H1 (cell line): Measurements from ENCODE around the gene CHRNA3. TPM values are rescaled to one million over a fixed set of nuclear protein-coding genes. Genes with fewer than 3 reads are reported as not detected.

Experiments
- CTCF ChIA-PET: fragments of 300-600 bp; sonication (Branson Sonifier 250); formaldehyde crosslinking; loops from one replicate; lab custom pipeline; 2021; ENCODE audit not compliant: partially characterized antibody; lab: Charles Lee
- POLR2A ChIA-PET: fragments of 300-600 bp; sonication (Branson Sonifier 250); formaldehyde crosslinking; loops from one replicate; lab custom pipeline; 2021; ENCODE audit warnings: inconsistent platforms; ENCODE audit not compliant: partially characterized antibody; lab: Charles Lee
- DNase-seq, 2 experiments: peaks; one replicate each; pipeline versions ENCODE4 v3.0.0 to v3.0.0-alpha.2; 2010 to 2022; ENCODE audit warnings: low spot score in 2 of 2, low read depth in 1 of 2, mixed read lengths in 1 of 2
- FAIRE-seq: peaks from 2 replicates; lab custom pipeline; 2011; peaks lifted over from hg19 to GRCh38; lab: Jason Lieb, UNC
- H2AFZ ChIP-seq: 2 replicates; pipeline ENCODE4 v1.8.1; 2012; ENCODE audit warnings: low read length, inconsistent platforms
- H2AK5ac ChIP-seq: 2 replicates; pipeline ENCODE4 v1.6.1; 2013; ENCODE audit warnings: low read depth, low read length
- H2BK120ac ChIP-seq: replicated peaks from 2 replicates; pipeline ENCODE3; 2013; ENCODE audit warnings: low read depth, low read length, inconsistent platforms
- H2BK12ac ChIP-seq: 2 replicates; pipeline ENCODE4 v1.6.1; 2013; ENCODE audit warnings: low read depth, low read length
- H2BK15ac ChIP-seq: 2 replicates; pipeline ENCODE4 v1.6.1; 2013; ENCODE audit warnings: low read length
- H2BK20ac ChIP-seq: 2 replicates; pipeline ENCODE4 v1.6.1; 2013; ENCODE audit warnings: low read length
- H2BK5ac ChIP-seq: 2 replicates; pipeline ENCODE4 v1.6.1; 2013; ENCODE audit warnings: low read depth, low read length
- H3K14ac ChIP-seq: 2 replicates; pipeline ENCODE4 v1.6.1; 2013; ENCODE audit warnings: inconsistent platforms; ENCODE audit not compliant: insufficient read length
- H3K18ac ChIP-seq: 2 replicates; pipeline ENCODE4 v1.6.1; 2013; ENCODE audit warnings: low read length; ENCODE audit errors: extremely low read depth
- H3K23ac ChIP-seq: 2 replicates; pipeline ENCODE4 v1.6.1; 2013; ENCODE audit warnings: inconsistent platforms; ENCODE audit not compliant: insufficient read length
- H3K23me2 ChIP-seq: 2 replicates; pipeline ENCODE4 v1.6.1; 2013; ENCODE audit warnings: low read depth, low read length
- H3K27ac ChIP-seq: 2 replicates; pipeline ENCODE4 v1.6.1; 2011; ENCODE audit warnings: low read depth, low read length, inconsistent platforms
- H3K27me3 ChIP-seq, 4 experiments: replicated peaks in 1 of 4; 1 replicate in 1 of 4; 2 replicates in 3 of 4; pipeline versions ENCODE4 v1.6.1 to v1.8.1; 2011 to 2013; ENCODE audit warnings: low read length in 3 of 4, mild to moderate bottlenecking in 3 of 4, inconsistent platforms in 2 of 4, mixed read lengths in 2 of 4, moderate library complexity in 1 of 4; ENCODE audit not compliant: control insufficient read depth in 3 of 4, insufficient read depth in 3 of 4; ENCODE audit errors: extremely low read depth in 1 of 4
- H3K36me3 ChIP-seq, 4 experiments: 2 replicates each; pipeline versions ENCODE4 v1.6.1 to v1.8.1; 2011 to 2013; ENCODE audit warnings: mild to moderate bottlenecking in 4 of 4, low read length in 3 of 4, moderate library complexity in 2 of 4, control low read depth in 1 of 4, inconsistent platforms in 1 of 4; ENCODE audit not compliant: insufficient read depth in 4 of 4, control insufficient read depth in 2 of 4
- H3K4ac ChIP-seq: replicated peaks from 2 replicates; pipeline ENCODE3; 2013; ENCODE audit warnings: low read length, low read depth, mixed read lengths, inconsistent platforms; ENCODE audit not compliant: insufficient read length
- H3K4me1 ChIP-seq, 4 experiments: replicated peaks in 1 of 4; 1 replicate in 1 of 4; 2 replicates in 3 of 4; pipeline versions ENCODE4 v1.6.1 to v1.8.1; 2011 to 2013; ENCODE audit warnings: low read length in 3 of 4, inconsistent platforms in 2 of 4, mixed read lengths in 1 of 4; ENCODE audit not compliant: insufficient read depth in 4 of 4, control insufficient read depth in 3 of 4
- H3K4me2 ChIP-seq, 2 experiments: 2 replicates each; pipeline versions ENCODE4 v1.6.1 to v1.8.1; 2011 to 2013; ENCODE audit warnings: low read depth in 2 of 2, low read length in 2 of 2, control low read depth in 1 of 2, inconsistent platforms in 1 of 2, mild to moderate bottlenecking in 1 of 2; ENCODE audit not compliant: insufficient read depth in 1 of 2
- H3K4me3 ChIP-seq, 4 experiments: fragments of 200-600, 300-600 bp in 1 of 4; sonication (generic), shearing (Covaris generic), sonication (Bioruptor Twin) in 1 of 4; 2 replicates each; pipeline versions ENCODE4 v1.5.1 to v1.8.1; 2011 to 2016; ENCODE audit warnings: low read length in 4 of 4, low read depth in 3 of 4, control low read depth in 2 of 4, inconsistent platforms in 2 of 4, mild to moderate bottlenecking in 2 of 4, mixed read lengths in 1 of 4, moderate library complexity in 1 of 4; ENCODE audit not compliant: insufficient read depth in 2 of 4; ENCODE audit errors: extremely low read depth in 1 of 4
- H3K56ac ChIP-seq: replicated peaks from 2 replicates; pipeline ENCODE3; 2013; ENCODE audit warnings: low read depth, mild to moderate bottlenecking, mixed read lengths, low read length, inconsistent platforms; ENCODE audit not compliant: insufficient read length
- H3K79me1 ChIP-seq: 2 replicates; pipeline ENCODE4 v1.6.1; 2013; ENCODE audit warnings: low read depth, low read length, control low read depth
- H3K79me2 ChIP-seq, 2 experiments: 2 replicates each; pipeline versions ENCODE4 v1.6.1 to v1.8.1; 2012 to 2013; ENCODE audit warnings: low read length in 2 of 2, mild to moderate bottlenecking in 2 of 2, inconsistent platforms in 1 of 2; ENCODE audit not compliant: insufficient read depth in 2 of 2, control insufficient read depth in 1 of 2
- H3K9ac ChIP-seq, 4 experiments: replicated peaks in 1 of 4; 1 replicate in 1 of 4; 2 replicates in 3 of 4; pipeline versions ENCODE4 v1.6.1 to v1.8.1; 2011 to 2013; ENCODE audit warnings: low read depth in 3 of 4, low read length in 3 of 4, control low read depth in 2 of 4, mild to moderate bottlenecking in 2 of 4, moderate library complexity in 2 of 4, inconsistent platforms in 1 of 4; ENCODE audit errors: extremely low read depth in 1 of 4
- H3K9me3 ChIP-seq, 2 experiments: 2 replicates each; pipeline versions ENCODE4 v1.6.1 to v1.8.1; 2012 to 2013; ENCODE audit warnings: mild to moderate bottlenecking in 2 of 2, moderate library complexity in 2 of 2, control low read depth in 1 of 2, inconsistent platforms in 1 of 2, low read depth in 1 of 2, low read length in 1 of 2, mixed read lengths in 1 of 2; ENCODE audit not compliant: insufficient read depth in 2 of 2
- H4K20me1 ChIP-seq, 2 experiments: replicated peaks in 1 of 2; 2 replicates each; pipeline versions ENCODE3 to v1.8.1; 2011 to 2013; ENCODE audit warnings: inconsistent platforms in 2 of 2, low read length in 2 of 2, mild to moderate bottlenecking in 1 of 2; ENCODE audit not compliant: insufficient read depth in 2 of 2, control insufficient read depth in 1 of 2
- H4K5ac ChIP-seq: 2 replicates; pipeline ENCODE4 v1.6.1; 2013; ENCODE audit warnings: low read length, low read depth, mixed read lengths, inconsistent platforms; ENCODE audit not compliant: insufficient read length
- H4K8ac ChIP-seq: 2 replicates; pipeline ENCODE4 v1.8.0; 2013; ENCODE audit warnings: mild to moderate bottlenecking, moderate library complexity, low read length, inconsistent platforms; ENCODE audit not compliant: insufficient read depth; ENCODE audit errors: extremely low read depth
- H4K91ac ChIP-seq: replicated peaks from 2 replicates; pipeline ENCODE3; 2013; ENCODE audit warnings: low read length, mixed read lengths, inconsistent platforms; ENCODE audit not compliant: insufficient read length
- ZNF274 ChIP-seq: IDR thresholded peaks from 2 replicates; pipeline ENCODE4 v1.7.0; 2012; ENCODE audit warnings: low read length, borderline replicate concordance; ENCODE audit errors: extremely low read depth
- WGBS, 2 experiments: shearing (Covaris generic) in 1 of 2; methylation state at CpG; one replicate each; pipeline versions ENCODE4 v1.1.6 to v1.1.7; 2013 to 2015; ENCODE audit warnings: low lambda C conversion rate in 2 of 2, mixed read lengths in 2 of 2, inconsistent platforms in 1 of 2, low coverage in 1 of 2, missing lambda C conversion rate in 1 of 2; ENCODE audit not compliant: insufficient replicate concordance in 2 of 2, insufficient coverage in 1 of 2, insufficient read length in 1 of 2; ENCODE audit errors: extremely low coverage in 1 of 2, missing lambda C conversion rate in 1 of 2; 5-methylcytosine and 5-hydroxymethylcytosine counted together
- polyA plus RNA-seq, 7 experiments: library from polyadenylated mRNA; depleted of rRNA in 3 of 7; stranded (reverse) in 5 of 7; unstranded in 2 of 7; fragments of >200 nt in 5 of 7; fragments of 200-250 nt in 2 of 7; gene quantifications; 1 replicate in 5 of 7; 2 replicates in 1 of 7; 4 replicates in 1 of 7; pipeline versions ENCODE4 v1.2.1 to v1.2.3, GENCODE V29; 2011 to 2013; ENCODE audit warnings: missing spikeins in 2 of 7, mixed read lengths in 2 of 7
- total RNA-seq: library from RNA; stranded (reverse); fragmentation: NEBNext Ultra II Directional; extraction: Animal tissue kit (Norgen Biotek cat#: 25700); gene quantifications from 2 replicates; pipeline ENCODE4 v1.2.1, GENCODE V29; 2021

Gene CHRNA3
- total and polyA plus RNA-seq, 2 of the 8 experiments (the other 6 are each of a cell fraction or from before 2014, with no cell fraction given) = 2.1 to 4.7 TPM

DNA sequence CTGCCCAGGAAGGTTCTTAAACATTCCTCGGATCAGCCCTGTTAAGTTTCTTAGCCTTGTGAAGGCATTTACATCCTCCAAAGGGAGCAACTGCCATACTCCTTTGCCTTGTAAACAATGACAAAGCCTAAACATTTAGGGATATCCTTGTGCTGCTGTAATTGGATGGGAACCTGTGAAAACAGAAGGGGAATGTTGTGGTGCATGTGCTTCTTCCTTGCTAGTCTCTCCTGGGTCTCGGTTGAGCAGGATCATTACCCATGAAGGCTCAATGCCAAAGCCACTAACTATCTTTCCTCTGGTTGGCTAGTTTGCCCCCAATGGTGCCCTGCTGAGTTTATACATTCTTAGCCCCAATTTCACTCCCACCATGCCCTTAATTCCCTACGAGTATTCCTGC lies 17.3 kb downstream of the CHRNA3 start:
- H2AK5ac ChIP-seq = no peak overlapping the region
- no peak overlapping the region for H3K4ac ChIP-seq
- H4K20me1 ChIP-seq = no peaks in the 10 kb centered on the region
- H2BK5ac ChIP-seq = no peak overlapping the region
- no peak overlapping the region for H3K56ac ChIP-seq
- POLR2A ChIA-PET = no interaction called here
- H4K8ac ChIP-seq = no peak overlapping the region
- no peak overlapping the region for H2BK12ac ChIP-seq
- peaks cover 0 to 3% (median 0%) of the 10 kb centered on the region in 4 experiments; a peak in 1 of 8 replicates for H3K36me3 ChIP-seq
- H2AFZ ChIP-seq = no peak overlapping the region
- no peaks in the 10 kb centered on the region for H3K23me2 ChIP-seq
- DNase-seq (no peak), FAIRE-seq (no peak)
- no peak overlapping the region for H4K91ac ChIP-seq
- H2BK15ac ChIP-seq = no peak overlapping the region
- no peak overlapping the region for H3K4me3 ChIP-seq
- no peak overlapping the region for H3K14ac ChIP-seq
- H2BK20ac ChIP-seq = no peak overlapping the region
- no peak overlapping the region for H3K27ac ChIP-seq
- no peaks in the 10 kb centered on the region for H3K79me1 ChIP-seq
- no peak overlapping the region for H3K23ac ChIP-seq
- no peaks in the 10 kb centered on the region for H3K79me2 ChIP-seq
- H3K9ac ChIP-seq = no peak overlapping the region
- 79% methylated on average over 3 of the region's 3 CpGs; no CpG with 5 or more reads in 1 of the 2 experiments for WGBS, 2 experiments
- no peak overlapping the region for H3K18ac ChIP-seq
- no peak overlapping the region for H2BK120ac ChIP-seq
- no peaks in the 10 kb centered on the region for H3K4me1 ChIP-seq
- H3K9me3 ChIP-seq = peaks cover 4 to 16% of the 10 kb centered on the region in 2 experiments; a peak in 1 of 4 replicates
- TF ChIP-seq ZNF274 = no peak
- TF ChIP-seq, all 59 proteins: peak for 0
- H4K5ac ChIP-seq = no peak overlapping the region
- H3K4me2 ChIP-seq = no peak overlapping the region
- CTCF ChIA-PET = interaction anchor here (2.6 kb wide), 1 partner anchor 16 kb away, joined by 9 read pairs; no protein-coding TSS in a partner anchor
- no peaks in the 10 kb centered on the region for H3K27me3 ChIP-seq
